Activated CD4-positive, alpha-beta T cell treated with anti-CD3 and anti-CD28 coated beads, Interleukin-2, amount 10 ng/mL, durations not matched to agents 24 days and 14 days (primary cell): ENCODE data around the gene C19orf81. TPM values are rescaled to one million over a fixed set of nuclear protein-coding genes. Genes with fewer than 3 reads are reported as not detected.

ENCODE experiments used
- total RNA-seq: library from RNA; stranded (reverse); gene quantifications from 2 replicates; pipeline ENCODE4 v1.2.3, GENCODE V29; 2022

Gene C19orf81
- total RNA-seq, 1 donor from 2014 or later = 0.98 TPM

Other genes with a start within 250 kb of the C19orf81 start
- 0.91 and 1.6 TPM in 2 replicates for gene SPIB, start 230.5 kb upstream of the C19orf81 start, total RNA-seq
- 0.12 and 0.26 TPM in 2 replicates for gene MYBPC2, start 216.6 kb upstream of the C19orf81 start, total RNA-seq
- 79.2 and 81.6 TPM in 2 replicates for gene EMC10, start 172.9 kb upstream of the C19orf81 start, total RNA-seq
- gene GARIN5A, start 172.6 kb upstream of the C19orf81 start, total RNA-seq = 0.21 and 0.68 TPM in 2 replicates
- 41.7 and 44.0 TPM in 2 replicates for gene JOSD2, start 138.3 kb upstream of the C19orf81 start, total RNA-seq
- gene ASPDH, start 135.5 kb upstream of the C19orf81 start, total RNA-seq = not detected in 2 replicates
- gene LRRC4B, start 81.0 kb upstream of the C19orf81 start, total RNA-seq = 0.12 TPM in 1 of 2 replicates, not detected in the other
- gene SYT3, start 9.6 kb upstream of the C19orf81 start, total RNA-seq = not detected in 2 replicates
- not detected in 2 replicates for gene SHANK1, start 70.4 kb downstream of the C19orf81 start, total RNA-seq
- gene CLEC11A, start 73.9 kb downstream of the C19orf81 start, total RNA-seq = 0.89 and 1.3 TPM in 2 replicates
- not detected in 2 replicates for gene GPR32, start 121.0 kb downstream of the C19orf81 start, total RNA-seq
- gene ACP4, start 141.0 kb downstream of the C19orf81 start, total RNA-seq = not detected in 2 replicates
- 3.0 TPM in 2 replicates for gene KLK1, start 174.3 kb downstream of the C19orf81 start, total RNA-seq
- gene KLK15, start 184.1 kb downstream of the C19orf81 start, total RNA-seq = not detected in 2 replicates
- gene KLK3, start 205.5 kb downstream of the C19orf81 start, total RNA-seq = not detected in 2 replicates
- gene KLK2, start 224.0 kb downstream of the C19orf81 start, total RNA-seq = 0.33 and 0.75 TPM in 2 replicates